Measurements from ENCODE around the gene CLEC18C. TPM values are rescaled to one million over a fixed set of nuclear protein-coding genes. Genes with fewer than 3 reads are reported as not detected.

Gene CLEC18C
- total and polyA plus RNA-seq, 10 of the 15 experiments (the other 5 are each of a cell fraction or from before 2014, with no cell fraction given) = 0.05 to 0.11 TPM; not detected in 8

DNA sequence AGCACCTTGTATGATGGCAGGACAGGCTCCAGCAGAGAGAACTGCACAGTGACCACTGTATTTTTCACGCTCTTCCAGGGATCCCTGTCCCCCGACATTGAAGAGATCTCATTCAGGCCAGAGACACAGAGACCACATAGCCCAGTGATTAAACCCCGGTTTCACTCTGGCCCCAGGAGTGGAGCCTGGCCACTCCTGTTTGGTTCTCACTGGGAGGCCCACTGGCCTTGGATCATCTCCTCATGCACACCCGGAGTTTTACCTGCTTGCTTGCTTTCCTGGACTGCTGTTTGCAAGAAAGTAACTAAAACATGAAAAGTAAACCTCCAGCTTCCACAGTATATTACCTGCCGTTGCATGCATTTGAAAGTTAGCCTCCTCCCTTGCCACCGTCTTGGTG is 13.2 kb upstream of the CLEC18C start (continued):
- TF ChIP-seq SREBF2 (IDR thresholded peaks at IDR 0.05; ENCODE audit: low read length) (no peak), EGR1 (IDR thresholded peaks at IDR 0.05; ENCODE audit: borderline replicate concordance in 1 of 2, low read depth in 2 of 2, low read length in 2 of 2) (no peak), EED (IDR thresholded peaks at IDR 0.05; ENCODE audit: low read depth) (no peak), GABPA (IDR thresholded peaks at IDR 0.05; ENCODE audit: low read depth) (no peak), CEBPB (IDR thresholded peaks at IDR 0.05; ENCODE audit: borderline replicate concordance in 1 of 2, low read depth in 2 of 2, low read length in 2 of 2) (no peak), RFX5 (IDR thresholded peaks at IDR 0.05; ENCODE audit: low read depth, low read length) (no peak), TCF12 (IDR thresholded peaks at IDR 0.05; ENCODE audit: low read depth, low read length) (no peak)

- H3K27ac ChIP-seq (ENCODE audit: control insufficient read depth, insufficient read depth) = no peak overlapping the region
- SMC1A ChIA-PET (ENCODE audit: uncharacterized antibody, unreplicated experiment) = no interaction called here
- no peak overlapping the region for H2AFZ ChIP-seq (ENCODE audit: control insufficient read depth, low read depth, low read length)
- TF ChIP-seq ESRRA (IDR thresholded peaks at IDR 0.05; ENCODE audit: low read length) (no peak), POLR2AphosphoS5 (IDR thresholded peaks at IDR 0.05; ENCODE audit: low read length) (no peak)
- no peak overlapping the region for H3K4me3 ChIP-seq
- no peak for ATAC-seq
- no peak for DNase-seq (ENCODE audit: low read depth, low spot score)
- no peaks in the 10 kb centered on the region for H3K4me1 ChIP-seq (ENCODE audit: control insufficient read depth, insufficient read depth, low read length)
- no peaks in the 10 kb centered on the region for H3K79me2 ChIP-seq (ENCODE audit: control insufficient read depth, insufficient read depth, low read length)
- H3K27me3 ChIP-seq (replicated peaks in 1 of 2; ENCODE audit: control insufficient read depth in 2 of 2, insufficient read depth in 2 of 2, low read length in 1 of 2) = no peaks in the 10 kb centered on the region
- FAIRE-seq = no peak
- peaks cover 11 to 15% of the 10 kb centered on the region in 2 experiments; a peak in 3 of 4 replicates for H3K36me3 ChIP-seq (ENCODE audit: control insufficient read depth in 2 of 2, insufficient read depth in 2 of 2, low read length in 1 of 2)
- in situ Hi-C loops (cut with MboI) (no loop called here), intact Hi-C loops (cut with micrococcal nuclease; ENCODE audit: unreplicated experiment) (loop anchor here (10.0 kb wide), 2 partner anchors 94 to 494 kb away; partner anchors contain the start of gene EXOSC6)
- 98% methylated on average over 6 of the region's 6 CpGs for WGBS (ENCODE audit: insufficient coverage, insufficient replicate concordance, low lambda C conversion rate, missing lambda C conversion rate)
- RAD21 ChIA-PET (ENCODE audit: unreplicated experiment) = no interaction called here
- CTCF ChIA-PET = no interaction called here
- no peaks in the 10 kb centered on the region for H4K20me1 ChIP-seq (ENCODE audit: control insufficient read depth, insufficient read depth)
- POLR2A ChIA-PET = no interaction called here
- no peak overlapping the region for H3K4me2 ChIP-seq (ENCODE audit: control insufficient read depth, insufficient read depth)
- H3K9me3 ChIP-seq (replicated peaks; ENCODE audit: control insufficient read depth, insufficient read depth, low read length) = no peaks in the 10 kb centered on the region
- no peak overlapping the region for H3K9ac ChIP-seq (ENCODE audit: control insufficient read depth, insufficient read depth, low read length)
- no TSS peak for BruUV-seq (replicated peaks)
These were observed 12.8 kb upstream of the CLEC18C start for GRCh38 chr16:70160821-70161220.
